ENCODE results near the gene ROCK2.

GRCh38 chr2:11228692-11229091 lies 115.7 kb downstream of the ROCK2 start:
- TF ChIP-seq, protein P1, sequence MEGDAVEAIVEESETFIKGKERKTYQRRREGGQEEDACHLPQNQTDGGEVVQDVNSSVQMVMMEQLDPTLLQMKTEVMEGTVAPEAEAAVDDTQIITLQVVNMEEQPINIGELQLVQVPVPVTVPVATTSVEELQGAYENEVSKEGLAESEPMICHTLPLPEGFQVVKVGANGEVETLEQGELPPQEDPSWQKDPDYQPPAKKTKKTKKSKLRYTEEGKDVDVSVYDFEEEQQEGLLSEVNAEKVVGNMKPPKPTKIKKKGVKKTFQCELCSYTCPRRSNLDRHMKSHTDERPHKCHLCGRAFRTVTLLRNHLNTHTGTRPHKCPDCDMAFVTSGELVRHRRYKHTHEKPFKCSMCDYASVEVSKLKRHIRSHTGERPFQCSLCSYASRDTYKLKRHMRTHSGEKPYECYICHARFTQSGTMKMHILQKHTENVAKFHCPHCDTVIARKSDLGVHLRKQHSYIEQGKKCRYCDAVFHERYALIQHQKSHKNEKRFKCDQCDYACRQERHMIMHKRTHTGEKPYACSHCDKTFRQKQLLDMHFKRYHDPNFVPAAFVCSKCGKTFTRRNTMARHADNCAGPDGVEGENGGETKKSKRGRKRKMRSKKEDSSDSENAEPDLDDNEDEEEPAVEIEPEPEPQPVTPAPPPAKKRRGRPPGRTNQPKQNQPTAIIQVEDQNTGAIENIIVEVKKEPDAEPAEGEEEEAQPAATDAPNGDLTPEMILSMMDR (optimal IDR thresholded peaks at IDR 0.05 in 1 of 3, IDR thresholded peaks at IDR 0.05 in 1 of 3, conservative IDR thresholded peaks at IDR 0.05 in 1 of 3; ENCODE audit: extremely low read depth in 1 of 3, insufficient read depth in 2 of 3, low read length in 3 of 3) = no peak
- TF ChIP-seq EZH2 (IDR thresholded peaks at IDR 0.05; ENCODE audit: low read length) = no peak
